Measurements from ENCODE around the gene ANKRD36C.
"Not testable (repeated sequence)": the region's sequence is repeated elsewhere in the genome, so short reads cannot be mapped to it uniquely, and the experiment has no call there.

GRCh38 chr2:96027725-96028325 is 36.2 kb upstream of the ANKRD36C start:
- not testable (repeated sequence) for TF ChIP-seq CTCF, POLR2A (IDR thresholded peaks at IDR 0.05)

Data from adrenal gland (tissue), 5 donors.